Measurements from ENCODE around the gene RNF144A.

The RNF144A gene

GRCh38 chr2:6924924-6925409 lies 7.8 kb downstream of the RNF144A start:
- TF ChIP-seq POLR2AphosphoS5 (IDR thresholded peaks at IDR 0.05; ENCODE audit: low read depth, low read length), result no peak
- no peak for TF ChIP-seq SIN3A (IDR thresholded peaks at IDR 0.05; ENCODE audit: borderline replicate concordance, insufficient read depth, low read length)
- TF ChIP-seq FOXP2 (optimal IDR thresholded peaks at IDR 0.05; ENCODE audit: borderline replicate concordance, extremely low read depth, extremely low read length, insufficient read depth), result no peak
- no peak for TF ChIP-seq REST (IDR thresholded peaks at IDR 0.05; ENCODE audit: insufficient read depth in 1 of 2, low read depth in 2 of 2, low read length in 2 of 2)
- no peak for TF ChIP-seq TAF1 (IDR thresholded peaks at IDR 0.05; ENCODE audit: borderline replicate concordance, insufficient read depth, low read length)

GRCh38 chr2:6926071-6926732 lies 9.0 kb downstream of the RNF144A start:
- TF ChIP-seq POLR2AphosphoS5 (IDR thresholded peaks at IDR 0.05; ENCODE audit: low read depth, low read length) (no peak), FOXP2 (optimal IDR thresholded peaks at IDR 0.05; ENCODE audit: borderline replicate concordance, extremely low read depth, extremely low read length, insufficient read depth) (no peak), TAF1 (IDR thresholded peaks at IDR 0.05; ENCODE audit: borderline replicate concordance, insufficient read depth, low read length) (no peak), SIN3A (IDR thresholded peaks at IDR 0.05; ENCODE audit: borderline replicate concordance, insufficient read depth, low read length) (no peak), REST (IDR thresholded peaks at IDR 0.05; ENCODE audit: insufficient read depth in 1 of 2, low read depth in 2 of 2, low read length in 2 of 2) (no peak)

GRCh38 chr2:6927186-6927585 lies 10.0 kb downstream of the RNF144A start:
- TF ChIP-seq POLR2AphosphoS5 (IDR thresholded peaks at IDR 0.05; ENCODE audit: low read depth, low read length) (no peak), TAF1 (IDR thresholded peaks at IDR 0.05; ENCODE audit: borderline replicate concordance, insufficient read depth, low read length) (no peak)

- TF ChIP-seq TAF1 (IDR thresholded peaks at IDR 0.05; ENCODE audit: borderline replicate concordance, insufficient read depth, low read length) (no peak), POLR2AphosphoS5 (IDR thresholded peaks at IDR 0.05; ENCODE audit: low read depth, low read length) (no peak), FOXP2 (optimal IDR thresholded peaks at IDR 0.05; ENCODE audit: borderline replicate concordance, extremely low read depth, extremely low read length, insufficient read depth) (no peak), SIN3A (IDR thresholded peaks at IDR 0.05; ENCODE audit: borderline replicate concordance, insufficient read depth, low read length) (no peak), REST (IDR thresholded peaks at IDR 0.05; ENCODE audit: insufficient read depth in 1 of 2, low read depth in 2 of 2, low read length in 2 of 2) (no peak)
These were observed 10.5 kb downstream of the RNF144A start for GRCh38 chr2:6927753-6928152.

- TF ChIP-seq POLR2AphosphoS5 (IDR thresholded peaks at IDR 0.05; ENCODE audit: low read depth, low read length) (no peak), REST (IDR thresholded peaks at IDR 0.05; ENCODE audit: insufficient read depth in 1 of 2, low read depth in 2 of 2, low read length in 2 of 2) (no peak), SIN3A (IDR thresholded peaks at IDR 0.05; ENCODE audit: borderline replicate concordance, insufficient read depth, low read length) (no peak), TAF1 (IDR thresholded peaks at IDR 0.05; ENCODE audit: borderline replicate concordance, insufficient read depth, low read length) (no peak), FOXP2 (optimal IDR thresholded peaks at IDR 0.05; ENCODE audit: borderline replicate concordance, extremely low read depth, extremely low read length, insufficient read depth) (no peak)
These were observed 11.2 kb downstream of the RNF144A start for GRCh38 chr2:6928452-6928851.
